H1 (cell line): ENCODE data around the gene SNTG2. TPM values are rescaled to one million over a fixed set of nuclear protein-coding genes. Genes with fewer than 3 reads are reported as not detected.

Source experiments
- ASH2L ChIP-seq: fragments of 200-600, 300-600 bp; sonication (generic); IDR thresholded peaks from one replicate; pipeline ENCODE4 v1.7.1; 2017; ENCODE audit warnings: low read length
- CBX8 ChIP-seq: fragments of 300-800, 300-1000 bp; sonication (generic); IDR thresholded peaks from 2 replicates; pipeline ENCODE4 v1.7.1; 2016; ENCODE audit warnings: low read depth, low read length, borderline replicate concordance
- RFX5 ChIP-seq: IDR thresholded peaks from 2 replicates; pipeline ENCODE4 v1.6.1; 2011; ENCODE audit warnings: low read depth, low read length, improper control_type of control experiment, borderline replicate concordance
- RNF2 ChIP-seq: fragments of 200-900, 300-1000 bp; sonication (generic); IDR thresholded peaks from 2 replicates; pipeline ENCODE4 v1.7.1; 2016; ENCODE audit warnings: borderline replicate concordance, low read depth, mild to moderate bottlenecking, antibody characterized with exemption, low read length; ENCODE audit not compliant: poor library complexity, severe bottlenecking; ENCODE audit errors: missing control alignments
- polyA plus RNA-seq, 7 experiments: library from polyadenylated mRNA; depleted of rRNA in 3 of 7; stranded (reverse) in 5 of 7; unstranded in 2 of 7; fragments of >200 nt in 5 of 7; fragments of 200-250 nt in 2 of 7; gene quantifications; 1 replicate in 5 of 7; 2 replicates in 1 of 7; 4 replicates in 1 of 7; pipeline versions ENCODE4 v1.2.1 to v1.2.3, GENCODE V29; 2011 to 2013; ENCODE audit warnings: missing spikeins in 2 of 7, mixed read lengths in 2 of 7
- total RNA-seq: library from RNA; stranded (reverse); fragmentation: NEBNext Ultra II Directional; extraction: Animal tissue kit (Norgen Biotek cat#: 25700); gene quantifications from 2 replicates; pipeline ENCODE4 v1.2.1, GENCODE V29; 2021
- TF ChIP-seq, protein P1 (sequence below): fragments of 300-600 bp; sonication (generic); IDR thresholded peaks from 2 replicates; pipeline ENCODE4 v1.7.1; 2012; ENCODE audit warnings: low read length, moderate library complexity, mild to moderate bottlenecking, inconsistent platforms; ENCODE audit not compliant: insufficient replicate concordance

The SNTG2 gene
- total and polyA plus RNA-seq, 2 of the 8 experiments (the other 6 are each of a cell fraction or from before 2014, with no cell fraction given) = 6.6 to 18.1 TPM

DNA sequence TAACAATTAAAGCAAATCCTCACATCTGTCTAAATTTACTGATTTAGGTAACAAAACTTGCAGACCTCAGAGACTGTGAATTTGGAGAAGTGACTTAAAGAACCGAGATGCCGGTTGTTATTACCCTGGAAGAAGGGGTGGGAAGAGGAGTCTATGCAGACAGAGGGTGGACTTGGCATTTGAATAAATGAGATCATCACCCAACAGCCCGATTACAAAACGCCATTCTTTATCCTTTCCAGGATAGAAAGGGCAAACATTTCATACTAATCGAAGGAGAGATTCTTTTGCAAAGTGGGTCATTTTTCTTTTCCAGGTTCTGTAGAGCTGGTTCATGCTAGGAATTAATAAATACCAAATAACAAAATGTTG lies 389.5 kb downstream of the SNTG2 start (continued):
- TF ChIP-seq, protein P1, sequence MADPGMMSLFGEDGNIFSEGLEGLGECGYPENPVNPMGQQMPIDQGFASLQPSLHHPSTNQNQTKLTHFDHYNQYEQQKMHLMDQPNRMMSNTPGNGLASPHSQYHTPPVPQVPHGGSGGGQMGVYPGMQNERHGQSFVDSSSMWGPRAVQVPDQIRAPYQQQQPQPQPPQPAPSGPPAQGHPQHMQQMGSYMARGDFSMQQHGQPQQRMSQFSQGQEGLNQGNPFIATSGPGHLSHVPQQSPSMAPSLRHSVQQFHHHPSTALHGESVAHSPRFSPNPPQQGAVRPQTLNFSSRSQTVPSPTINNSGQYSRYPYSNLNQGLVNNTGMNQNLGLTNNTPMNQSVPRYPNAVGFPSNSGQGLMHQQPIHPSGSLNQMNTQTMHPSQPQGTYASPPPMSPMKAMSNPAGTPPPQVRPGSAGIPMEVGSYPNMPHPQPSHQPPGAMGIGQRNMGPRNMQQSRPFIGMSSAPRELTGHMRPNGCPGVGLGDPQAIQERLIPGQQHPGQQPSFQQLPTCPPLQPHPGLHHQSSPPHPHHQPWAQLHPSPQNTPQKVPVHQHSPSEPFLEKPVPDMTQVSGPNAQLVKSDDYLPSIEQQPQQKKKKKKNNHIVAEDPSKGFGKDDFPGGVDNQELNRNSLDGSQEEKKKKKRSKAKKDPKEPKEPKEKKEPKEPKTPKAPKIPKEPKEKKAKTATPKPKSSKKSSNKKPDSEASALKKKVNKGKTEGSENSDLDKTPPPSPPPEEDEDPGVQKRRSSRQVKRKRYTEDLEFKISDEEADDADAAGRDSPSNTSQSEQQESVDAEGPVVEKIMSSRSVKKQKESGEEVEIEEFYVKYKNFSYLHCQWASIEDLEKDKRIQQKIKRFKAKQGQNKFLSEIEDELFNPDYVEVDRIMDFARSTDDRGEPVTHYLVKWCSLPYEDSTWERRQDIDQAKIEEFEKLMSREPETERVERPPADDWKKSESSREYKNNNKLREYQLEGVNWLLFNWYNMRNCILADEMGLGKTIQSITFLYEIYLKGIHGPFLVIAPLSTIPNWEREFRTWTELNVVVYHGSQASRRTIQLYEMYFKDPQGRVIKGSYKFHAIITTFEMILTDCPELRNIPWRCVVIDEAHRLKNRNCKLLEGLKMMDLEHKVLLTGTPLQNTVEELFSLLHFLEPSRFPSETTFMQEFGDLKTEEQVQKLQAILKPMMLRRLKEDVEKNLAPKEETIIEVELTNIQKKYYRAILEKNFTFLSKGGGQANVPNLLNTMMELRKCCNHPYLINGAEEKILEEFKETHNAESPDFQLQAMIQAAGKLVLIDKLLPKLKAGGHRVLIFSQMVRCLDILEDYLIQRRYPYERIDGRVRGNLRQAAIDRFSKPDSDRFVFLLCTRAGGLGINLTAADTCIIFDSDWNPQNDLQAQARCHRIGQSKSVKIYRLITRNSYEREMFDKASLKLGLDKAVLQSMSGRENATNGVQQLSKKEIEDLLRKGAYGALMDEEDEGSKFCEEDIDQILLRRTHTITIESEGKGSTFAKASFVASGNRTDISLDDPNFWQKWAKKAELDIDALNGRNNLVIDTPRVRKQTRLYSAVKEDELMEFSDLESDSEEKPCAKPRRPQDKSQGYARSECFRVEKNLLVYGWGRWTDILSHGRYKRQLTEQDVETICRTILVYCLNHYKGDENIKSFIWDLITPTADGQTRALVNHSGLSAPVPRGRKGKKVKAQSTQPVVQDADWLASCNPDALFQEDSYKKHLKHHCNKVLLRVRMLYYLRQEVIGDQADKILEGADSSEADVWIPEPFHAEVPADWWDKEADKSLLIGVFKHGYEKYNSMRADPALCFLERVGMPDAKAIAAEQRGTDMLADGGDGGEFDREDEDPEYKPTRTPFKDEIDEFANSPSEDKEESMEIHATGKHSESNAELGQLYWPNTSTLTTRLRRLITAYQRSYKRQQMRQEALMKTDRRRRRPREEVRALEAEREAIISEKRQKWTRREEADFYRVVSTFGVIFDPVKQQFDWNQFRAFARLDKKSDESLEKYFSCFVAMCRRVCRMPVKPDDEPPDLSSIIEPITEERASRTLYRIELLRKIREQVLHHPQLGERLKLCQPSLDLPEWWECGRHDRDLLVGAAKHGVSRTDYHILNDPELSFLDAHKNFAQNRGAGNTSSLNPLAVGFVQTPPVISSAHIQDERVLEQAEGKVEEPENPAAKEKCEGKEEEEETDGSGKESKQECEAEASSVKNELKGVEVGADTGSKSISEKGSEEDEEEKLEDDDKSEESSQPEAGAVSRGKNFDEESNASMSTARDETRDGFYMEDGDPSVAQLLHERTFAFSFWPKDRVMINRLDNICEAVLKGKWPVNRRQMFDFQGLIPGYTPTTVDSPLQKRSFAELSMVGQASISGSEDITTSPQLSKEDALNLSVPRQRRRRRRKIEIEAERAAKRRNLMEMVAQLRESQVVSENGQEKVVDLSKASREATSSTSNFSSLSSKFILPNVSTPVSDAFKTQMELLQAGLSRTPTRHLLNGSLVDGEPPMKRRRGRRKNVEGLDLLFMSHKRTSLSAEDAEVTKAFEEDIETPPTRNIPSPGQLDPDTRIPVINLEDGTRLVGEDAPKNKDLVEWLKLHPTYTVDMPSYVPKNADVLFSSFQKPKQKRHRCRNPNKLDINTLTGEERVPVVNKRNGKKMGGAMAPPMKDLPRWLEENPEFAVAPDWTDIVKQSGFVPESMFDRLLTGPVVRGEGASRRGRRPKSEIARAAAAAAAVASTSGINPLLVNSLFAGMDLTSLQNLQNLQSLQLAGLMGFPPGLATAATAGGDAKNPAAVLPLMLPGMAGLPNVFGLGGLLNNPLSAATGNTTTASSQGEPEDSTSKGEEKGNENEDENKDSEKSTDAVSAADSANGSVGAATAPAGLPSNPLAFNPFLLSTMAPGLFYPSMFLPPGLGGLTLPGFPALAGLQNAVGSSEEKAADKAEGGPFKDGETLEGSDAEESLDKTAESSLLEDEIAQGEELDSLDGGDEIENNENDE = no peak
- no peak for TF ChIP-seq CBX8
- TF ChIP-seq ASH2L = no peak
- no peak for TF ChIP-seq RNF2
- TF ChIP-seq RFX5 = no peak
